Measurements from ENCODE around the gene APBB1IP.

DNA sequence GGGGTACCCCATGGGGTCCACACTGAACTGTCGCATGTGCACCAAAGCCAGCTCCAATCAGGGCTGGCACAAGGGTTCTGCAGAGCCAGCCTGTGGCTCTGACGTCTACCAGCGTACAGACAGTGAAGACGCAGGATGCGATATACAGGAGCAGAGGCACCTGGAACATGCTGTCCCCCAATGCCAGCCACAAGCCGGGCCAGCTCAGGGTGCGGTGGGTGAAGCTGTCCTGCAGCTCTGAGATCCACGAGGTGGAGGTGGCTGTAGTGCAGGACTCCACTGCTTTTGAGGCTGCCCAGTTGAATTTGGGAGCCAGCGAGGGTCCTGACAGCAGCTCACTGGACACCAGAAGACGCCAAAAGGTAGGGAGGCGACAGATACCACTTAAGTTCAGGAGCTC lies 148.1 kb downstream of the APBB1IP start:
- TF ChIP-seq, protein P1, sequence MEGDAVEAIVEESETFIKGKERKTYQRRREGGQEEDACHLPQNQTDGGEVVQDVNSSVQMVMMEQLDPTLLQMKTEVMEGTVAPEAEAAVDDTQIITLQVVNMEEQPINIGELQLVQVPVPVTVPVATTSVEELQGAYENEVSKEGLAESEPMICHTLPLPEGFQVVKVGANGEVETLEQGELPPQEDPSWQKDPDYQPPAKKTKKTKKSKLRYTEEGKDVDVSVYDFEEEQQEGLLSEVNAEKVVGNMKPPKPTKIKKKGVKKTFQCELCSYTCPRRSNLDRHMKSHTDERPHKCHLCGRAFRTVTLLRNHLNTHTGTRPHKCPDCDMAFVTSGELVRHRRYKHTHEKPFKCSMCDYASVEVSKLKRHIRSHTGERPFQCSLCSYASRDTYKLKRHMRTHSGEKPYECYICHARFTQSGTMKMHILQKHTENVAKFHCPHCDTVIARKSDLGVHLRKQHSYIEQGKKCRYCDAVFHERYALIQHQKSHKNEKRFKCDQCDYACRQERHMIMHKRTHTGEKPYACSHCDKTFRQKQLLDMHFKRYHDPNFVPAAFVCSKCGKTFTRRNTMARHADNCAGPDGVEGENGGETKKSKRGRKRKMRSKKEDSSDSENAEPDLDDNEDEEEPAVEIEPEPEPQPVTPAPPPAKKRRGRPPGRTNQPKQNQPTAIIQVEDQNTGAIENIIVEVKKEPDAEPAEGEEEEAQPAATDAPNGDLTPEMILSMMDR (IDR thresholded peaks at IDR 0.05; ENCODE audit: insufficient read depth, low read length): no peak
- TF ChIP-seq, protein P2, sequence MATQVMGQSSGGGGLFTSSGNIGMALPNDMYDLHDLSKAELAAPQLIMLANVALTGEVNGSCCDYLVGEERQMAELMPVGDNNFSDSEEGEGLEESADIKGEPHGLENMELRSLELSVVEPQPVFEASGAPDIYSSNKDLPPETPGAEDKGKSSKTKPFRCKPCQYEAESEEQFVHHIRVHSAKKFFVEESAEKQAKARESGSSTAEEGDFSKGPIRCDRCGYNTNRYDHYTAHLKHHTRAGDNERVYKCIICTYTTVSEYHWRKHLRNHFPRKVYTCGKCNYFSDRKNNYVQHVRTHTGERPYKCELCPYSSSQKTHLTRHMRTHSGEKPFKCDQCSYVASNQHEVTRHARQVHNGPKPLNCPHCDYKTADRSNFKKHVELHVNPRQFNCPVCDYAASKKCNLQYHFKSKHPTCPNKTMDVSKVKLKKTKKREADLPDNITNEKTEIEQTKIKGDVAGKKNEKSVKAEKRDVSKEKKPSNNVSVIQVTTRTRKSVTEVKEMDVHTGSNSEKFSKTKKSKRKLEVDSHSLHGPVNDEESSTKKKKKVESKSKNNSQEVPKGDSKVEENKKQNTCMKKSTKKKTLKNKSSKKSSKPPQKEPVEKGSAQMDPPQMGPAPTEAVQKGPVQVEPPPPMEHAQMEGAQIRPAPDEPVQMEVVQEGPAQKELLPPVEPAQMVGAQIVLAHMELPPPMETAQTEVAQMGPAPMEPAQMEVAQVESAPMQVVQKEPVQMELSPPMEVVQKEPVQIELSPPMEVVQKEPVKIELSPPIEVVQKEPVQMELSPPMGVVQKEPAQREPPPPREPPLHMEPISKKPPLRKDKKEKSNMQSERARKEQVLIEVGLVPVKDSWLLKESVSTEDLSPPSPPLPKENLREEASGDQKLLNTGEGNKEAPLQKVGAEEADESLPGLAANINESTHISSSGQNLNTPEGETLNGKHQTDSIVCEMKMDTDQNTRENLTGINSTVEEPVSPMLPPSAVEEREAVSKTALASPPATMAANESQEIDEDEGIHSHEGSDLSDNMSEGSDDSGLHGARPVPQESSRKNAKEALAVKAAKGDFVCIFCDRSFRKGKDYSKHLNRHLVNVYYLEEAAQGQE (IDR thresholded peaks at IDR 0.05; ENCODE audit: insufficient replicate concordance, low read depth): no peak
- TF ChIP-seq SPI1 (IDR thresholded peaks at IDR 0.05; ENCODE audit: borderline replicate concordance, low read depth) (no peak), POLR2AphosphoS5 (IDR thresholded peaks at IDR 0.05; ENCODE audit: low read depth) (no peak), GABPA (IDR thresholded peaks at IDR 0.05; ENCODE audit: low read depth) (no peak)
